ENCODE measurements around the gene CACNA1D.

- no peak for TF ChIP-seq POLR2A (IDR thresholded peaks at IDR 0.05; ENCODE audit: low read depth, low read length)
- TF ChIP-seq POLR2AphosphoS5 (IDR thresholded peaks at IDR 0.05; ENCODE audit: low read depth, low read length), result no peak
These were observed 24.8 kb downstream of the CACNA1D start for GRCh38 chr3:53519065-53519709.

Measured in GM12892 (cell line).